Spleen (tissue), 11 donors: ENCODE data around the gene PTBP3. TPM values are rescaled to one million over a fixed set of nuclear protein-coding genes. Genes with fewer than 3 reads are reported as not detected.

Source experiments
- DNase-seq: peaks from one replicate; pipeline ENCODE4 v3.0.0-alpha.2; 2020
- H3K27ac ChIP-seq, 8 donors: fragments of 200-600 bp; sonication (generic) in 7 of 8; 1 replicate in 4 of 8; 2 replicates in 4 of 8; pipeline versions ENCODE4 v1.5.0 to v1.8.0; 2016 to 2021; ENCODE audit warnings: inconsistent platforms in 4 of 8, mild to moderate bottlenecking in 4 of 8, moderate library complexity in 1 of 8
- H3K27me3 ChIP-seq, 7 donors: fragments of 200-600 bp; sonication (generic) in 6 of 7; replicated peaks in 1 of 7; 1 replicate in 4 of 7; 2 replicates in 3 of 7; pipeline versions ENCODE4 v1.5.0 to v1.8.0; 2016 to 2021; ENCODE audit warnings: inconsistent platforms in 3 of 7, mild to moderate bottlenecking in 1 of 7
- H3K36me3 ChIP-seq, 6 donors: fragments of 200-600 bp; sonication (generic) in 5 of 6; 1 replicate in 4 of 6; 2 replicates in 2 of 6; pipeline versions ENCODE4 v1.5.0 to v1.8.0; 2016 to 2021; ENCODE audit warnings: inconsistent platforms in 2 of 6
- H3K4me1 ChIP-seq, 6 donors: fragments of 200-600 bp; sonication (generic) in 5 of 6; 1 replicate in 3 of 6; 2 replicates in 3 of 6; pipeline versions ENCODE4 v1.5.0 to v1.8.0; 2016 to 2021; ENCODE audit warnings: inconsistent platforms in 3 of 6
- H3K4me3 ChIP-seq, 8 donors: fragments of 200-600 bp; sonication (generic) in 7 of 8; 1 replicate in 4 of 8; 2 replicates in 4 of 8; pipeline versions ENCODE4 v1.5.0 to v1.8.0; 2016 to 2021; ENCODE audit warnings: inconsistent platforms in 4 of 8, mild to moderate bottlenecking in 4 of 8, moderate library complexity in 2 of 8
- H3K9me3 ChIP-seq, 8 donors: fragments of 200-600 bp; sonication (generic) in 7 of 8; 1 replicate in 4 of 8; 2 replicates in 4 of 8; pipeline versions ENCODE4 v1.5.0 to v1.8.0; 2016 to 2021; ENCODE audit warnings: inconsistent platforms in 4 of 8
- CTCF ChIP-seq, 11 experiments: fragments of 200-600 bp in 7 of 11; fragments of 450-650 bp in 4 of 11; sonication (generic) in 4 of 11; IDR thresholded peaks in 8 of 11; conservative IDR thresholded peaks in 3 of 11; 1 replicate in 7 of 11; 2 replicates in 4 of 11; pipeline versions ENCODE4 v1.4.0 to v1.8.0; 2016 to 2021; ENCODE audit warnings: antibody characterized with exemption in 11 of 11, inconsistent platforms in 4 of 11, mild to moderate bottlenecking in 1 of 11
- POLR2A ChIP-seq, 3 donors: fragments of 450-650 bp; IDR thresholded peaks; one replicate each; pipeline ENCODE4 v1.5.1; 2017; ENCODE audit warnings: antibody characterized with exemption in 3 of 3, mild to moderate bottlenecking in 1 of 3
- POLR2AphosphoS5 ChIP-seq, 3 donors: sonication (generic); formaldehyde crosslinking; IDR thresholded peaks; one replicate each; pipeline ENCODE4 v1.5.1; 2017; ENCODE audit warnings: antibody characterized with exemption in 3 of 3
- WGBS, 5 donors: extraction: QIAGEN DNeasy Blood & Tissue Kit in 3 of 5; methylation state at CpG; one replicate each; pipeline versions ENCODE4 v1.1.5 to v1.1.7; 2013 to 2018; 5-methylcytosine and 5-hydroxymethylcytosine counted together
- intact Hi-C: fragments of 100-400 bp; cut with DNase I; formaldehyde crosslinking; loops from one replicate; pipeline ENCODE4 v1.15.0; 2023; ENCODE audit warnings: low total_unique reads
- polyA plus RNA-seq, 3 donors: library from polyadenylated mRNA; stranded (reverse); fragments of 200-250 nt; gene quantifications; one replicate each; pipeline ENCODE4 v1.2.1, GENCODE V29; 2013
- small RNA-seq, 4 donors: library from RNA; depleted of rRNA; stranded (forward); fragments of <200 nt; gene quantifications; one replicate each; pipeline ENCODE3, GENCODE V24; 2016
- total RNA-seq, 7 donors: library from RNA; depleted of rRNA in 3 of 7; stranded (reverse); fragments of >200 nt in 3 of 7; fragmentation: NEBNext Ultra II Directional in 4 of 7; extraction: Animal tissue kit (Norgen Biotek cat#: 25700) in 4 of 7; gene quantifications; one replicate each; pipeline versions ENCODE4 v1.1.0 to v1.2.1, GENCODE V29; 2016 to 2021
- donor health status: healthy with polysubstance abuse.
- donor health status: DM: no; HTN: no; CAD: no; lungs with moderate emphysema.
- donor health status: DM: no; HTN: no; CAD: no.
- donor health status: Bipolar disorder and iron deficiency.
- donor health status: healthy.
- donor health status: DM: no; HTN: no; CAD: no.
- donor health status: DM: yes; HTN: yes; CAD: no.

Gene PTBP3
- total and polyA plus RNA-seq, 10 donors, result 10.6 to 107 (median 85.6) TPM

GRCh38 chr9:112170235-112170634 lies 163.2 kb downstream of the PTBP3 start:
- H3K4me1 ChIP-seq, result peaks cover 0 to 45% (median 18%) of the 10 kb centered on the region in 6 donors

GRCh38 chr9:112169368-112169767 lies 164.1 kb downstream of the PTBP3 start:
- H3K4me1 ChIP-seq, result peaks cover 0 to 43% (median 16%) of the 10 kb centered on the region in 6 donors
- intact Hi-C loops, result no loop called here
- no peak for DNase-seq
- no peaks in the 10 kb centered on the region for H3K36me3 ChIP-seq
- TF ChIP-seq POLR2A (IDR thresholded peaks at IDR 0.05) (no peak), POLR2AphosphoS5 (IDR thresholded peaks at IDR 0.05) (no peak), CTCF (IDR thresholded peaks at IDR 0.05 in 8 of 11, conservative IDR thresholded peaks at IDR 0.05 in 3 of 11) (no peak)
- 83 to 92% (median 87%) methylated on average over 6 of the region's 6 CpGs for WGBS, 5 donors
- no peak overlapping the region for H3K27ac ChIP-seq
- no peak overlapping the region for H3K4me3 ChIP-seq
- H3K9me3 ChIP-seq, result no peaks in the 10 kb centered on the region
- H3K27me3 ChIP-seq, result no peaks in the 10 kb centered on the region

More at GRCh38 chr9:112170235-112170634, 163.2 kb downstream of the PTBP3 start:
- H3K36me3 ChIP-seq, result no peaks in the 10 kb centered on the region
- H3K9me3 ChIP-seq, result no peaks in the 10 kb centered on the region
- H3K27me3 ChIP-seq, result no peaks in the 10 kb centered on the region
- H3K4me3 ChIP-seq, result no peak overlapping the region
- intact Hi-C loops, result no loop called here
- 78 to 83% (median 81%) methylated on average over 4 of the region's 4 CpGs for WGBS, 5 donors
- TF ChIP-seq CTCF (IDR thresholded peaks at IDR 0.05 in 8 of 11, conservative IDR thresholded peaks at IDR 0.05 in 3 of 11), result no peak
- TF ChIP-seq POLR2AphosphoS5 (IDR thresholded peaks at IDR 0.05), result no peak
- no peak for TF ChIP-seq POLR2A (IDR thresholded peaks at IDR 0.05)
- no peak for DNase-seq
- H3K27ac ChIP-seq, result no peak overlapping the region

GRCh38 chr9:112168197-112168596 lies 165.2 kb downstream of the PTBP3 start:
- peaks cover 0 to 31% (median 7%) of the 10 kb centered on the region in 6 donors for H3K4me1 ChIP-seq
- no peaks in the 10 kb centered on the region for H3K9me3 ChIP-seq
- intact Hi-C loops, result no loop called here
- no peak for TF ChIP-seq POLR2A (IDR thresholded peaks at IDR 0.05)
- no peak for TF ChIP-seq CTCF (IDR thresholded peaks at IDR 0.05 in 8 of 11, conservative IDR thresholded peaks at IDR 0.05 in 3 of 11)
- no peak for TF ChIP-seq POLR2AphosphoS5 (IDR thresholded peaks at IDR 0.05)
- H3K4me3 ChIP-seq, result no peak overlapping the region
- WGBS, 5 donors, result 66 to 88% (median 78%) methylated on average over 3 of the region's 3 CpGs
- no peaks in the 10 kb centered on the region for H3K27me3 ChIP-seq
- DNase-seq, result no peak
- H3K27ac ChIP-seq, result no peak overlapping the region
- no peaks in the 10 kb centered on the region for H3K36me3 ChIP-seq

Small RNAs within 50 kb of the gene (small RNA-seq; reads per million reads assigned to genes)
- gene RF00019, result 0 reads per million in 4 donors
- gene RN7SL430P, result 0 reads per million in 4 donors
- gene RN7SL57P, result 0 reads per million in 4 donors
- 0 reads per million in 4 donors for gene RNA5SP295

Other genes with a start within 250 kb of the PTBP3 start
- 10 to 100 TPM; 17.1 to 26.8 (median 23.1) TPM for gene SUSD1, start 158.3 kb downstream of the PTBP3 start, total RNA-seq
- 1 to 10 TPM; 4.4 to 5.7 (median 5.7) TPM for gene SUSD1, start 158.3 kb downstream of the PTBP3 start, polyA plus RNA-seq
- 10 to 100 TPM; 24.9 to 42.6 (median 33.7) TPM for gene HSDL2, start 46.5 kb upstream of the PTBP3 start, total RNA-seq
- 10 to 100 TPM; 11.2 to 16.4 (median 14.9) TPM for gene HSDL2, start 46.5 kb upstream of the PTBP3 start, polyA plus RNA-seq
- gene KIAA1958, start 153.2 kb upstream of the PTBP3 start, total RNA-seq, result 10 to 100 TPM in 1 of 7 donors, 1 to 10 TPM in 6; 4.9 to 11.9 (median 7.9) TPM
- gene KIAA1958, start 153.2 kb upstream of the PTBP3 start, polyA plus RNA-seq, result under 1 TPM; 0.39 to 0.53 (median 0.51) TPM